Esophagus muscularis mucosa (tissue), 4 donors: ENCODE results near the gene NPLOC4. TPM values are rescaled to one million over a fixed set of nuclear protein-coding genes. Genes with fewer than 3 reads are reported as not detected.

ENCODE experiments used
- DNase-seq: peaks from one replicate; pipeline ENCODE4 v3.0.0-alpha.2; 2017; ENCODE audit errors: extremely low spot score
- H3K27ac ChIP-seq, 4 donors: fragments of 200-600 bp; sonication (generic); replicated peaks in 1 of 4; 1 replicate in 3 of 4; 2 replicates in 1 of 4; pipeline ENCODE4 v1.5.1; 2016 to 2019; ENCODE audit warnings: mild to moderate bottlenecking in 1 of 4
- H3K27me3 ChIP-seq, 4 donors: fragments of 200-600 bp; sonication (generic); one replicate each; pipeline versions ENCODE4 v1.5.1 to v1.6.0; 2016 to 2019
- H3K36me3 ChIP-seq, 4 donors: fragments of 200-600 bp; sonication (generic); one replicate each; pipeline ENCODE4 v1.5.1; 2016 to 2019
- H3K4me1 ChIP-seq, 4 donors: fragments of 200-600 bp; sonication (generic); one replicate each; pipeline ENCODE4 v1.5.1; 2016 to 2019
- H3K4me3 ChIP-seq, 4 donors: fragments of 200-600 bp; sonication (generic); 1 replicate in 2 of 4; 2 replicates in 2 of 4; pipeline ENCODE4 v1.5.1; 2016 to 2019; ENCODE audit warnings: mild to moderate bottlenecking in 4 of 4, moderate library complexity in 1 of 4
- H3K9me3 ChIP-seq, 4 donors: fragments of 200-600 bp; sonication (generic); 1 replicate in 3 of 4; 2 replicates in 1 of 4; pipeline ENCODE4 v1.5.1; 2016 to 2019
- EP300 ChIP-seq: sonication (generic); formaldehyde crosslinking; IDR thresholded peaks from one replicate; pipeline ENCODE4 v1.6.1; 2017; ENCODE audit warnings: antibody characterized with exemption
- POLR2A ChIP-seq: fragments of 450-650 bp; IDR thresholded peaks from one replicate; pipeline ENCODE4 v1.6.1; 2017; ENCODE audit warnings: antibody characterized with exemption, moderate library complexity, mild to moderate bottlenecking, low read depth
- POLR2AphosphoS5 ChIP-seq, 2 donors: sonication (generic); formaldehyde crosslinking; IDR thresholded peaks; one replicate each; pipeline ENCODE4 v1.6.1; 2017; ENCODE audit warnings: antibody characterized with exemption in 2 of 2
- WGBS: methylation state at CpG from one replicate; pipeline ENCODE4 v1.1.5; 2018; 5-methylcytosine and 5-hydroxymethylcytosine counted together
- intact Hi-C: fragments of 100-400 bp; cut with DNase I; formaldehyde crosslinking; loops from one replicate; pipeline ENCODE4 v1.15.1; 2023
- total RNA-seq, 4 donors: library from RNA; depleted of rRNA; stranded (reverse); fragments of >200 nt; gene quantifications; one replicate each; pipeline versions ENCODE4 v1.1.0 to v1.2.1, GENCODE V29; 2016
- TF ChIP-seq, protein P1 (sequence below), 3 experiments: fragments of 200-600 bp in 2 of 3; fragments of 450-650 bp in 1 of 3; sonication (generic) in 2 of 3; IDR thresholded peaks; one replicate each; pipeline ENCODE4 v1.5.1; 2017 to 2019; ENCODE audit warnings: antibody characterized with exemption in 3 of 3, mild to moderate bottlenecking in 2 of 3, moderate library complexity in 1 of 3

Gene NPLOC4
- total RNA-seq, 4 donors from 2014 or later, result 58.1 to 86.6 (median 65.7) TPM

DNA sequence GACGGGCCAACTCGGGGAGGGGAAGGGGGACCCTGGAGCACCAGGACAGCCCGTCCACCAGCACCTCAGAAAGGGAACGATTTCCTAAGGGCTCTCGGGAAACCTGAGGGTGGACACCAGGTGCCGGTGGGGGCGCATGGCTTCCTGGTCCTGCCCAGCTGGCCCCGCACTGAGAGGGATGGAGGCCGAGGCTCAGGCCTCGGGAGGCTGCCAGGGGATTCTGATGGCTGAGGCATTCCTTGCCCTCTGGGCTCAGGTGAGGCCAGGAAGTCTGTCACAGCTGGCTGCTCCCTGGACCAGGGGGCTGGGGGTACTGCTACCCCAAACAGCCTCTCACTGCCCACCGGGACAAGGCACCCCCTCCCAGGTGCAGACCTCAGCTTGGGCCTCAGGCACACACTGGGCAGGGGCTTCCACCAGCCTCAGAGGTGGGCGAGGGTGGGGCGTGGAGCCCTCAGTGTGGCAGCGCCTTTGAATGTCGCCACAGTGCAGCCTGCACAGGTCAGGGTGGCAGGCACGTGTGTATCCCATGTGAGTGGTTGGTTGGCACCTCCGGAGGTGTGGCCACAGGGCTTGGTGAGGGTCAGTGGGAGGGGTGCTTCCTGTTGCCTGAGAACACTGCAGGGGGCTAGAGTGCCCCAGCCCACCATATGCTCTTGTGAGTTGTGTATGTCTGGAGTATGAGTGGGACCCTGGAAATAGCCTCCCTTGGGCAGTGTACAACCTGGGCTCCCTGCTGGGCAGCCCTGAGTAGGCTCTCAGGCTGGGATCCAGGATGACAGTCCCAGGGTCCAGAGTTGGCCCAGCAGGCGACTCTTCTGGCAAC lies 112.7 kb downstream of the NPLOC4 start:
- Histone ChIP-seq H3K4me3 (no peak overlapping the region), H3K27ac (no peak overlapping the region), H3K9me3 (no peaks in the 10 kb centered on the region), H3K36me3 (no peaks in the 10 kb centered on the region), H3K27me3 (peaks cover 0 to 65% (median 48%) of the 10 kb centered on the region in 4 donors), H3K4me1 (peaks cover 16 to 43% (median 31%) of the 10 kb centered on the region in 4 donors)
- TF ChIP-seq EP300, result no peak
- TF ChIP-seq POLR2A, result no peak
- TF ChIP-seq, protein P1, sequence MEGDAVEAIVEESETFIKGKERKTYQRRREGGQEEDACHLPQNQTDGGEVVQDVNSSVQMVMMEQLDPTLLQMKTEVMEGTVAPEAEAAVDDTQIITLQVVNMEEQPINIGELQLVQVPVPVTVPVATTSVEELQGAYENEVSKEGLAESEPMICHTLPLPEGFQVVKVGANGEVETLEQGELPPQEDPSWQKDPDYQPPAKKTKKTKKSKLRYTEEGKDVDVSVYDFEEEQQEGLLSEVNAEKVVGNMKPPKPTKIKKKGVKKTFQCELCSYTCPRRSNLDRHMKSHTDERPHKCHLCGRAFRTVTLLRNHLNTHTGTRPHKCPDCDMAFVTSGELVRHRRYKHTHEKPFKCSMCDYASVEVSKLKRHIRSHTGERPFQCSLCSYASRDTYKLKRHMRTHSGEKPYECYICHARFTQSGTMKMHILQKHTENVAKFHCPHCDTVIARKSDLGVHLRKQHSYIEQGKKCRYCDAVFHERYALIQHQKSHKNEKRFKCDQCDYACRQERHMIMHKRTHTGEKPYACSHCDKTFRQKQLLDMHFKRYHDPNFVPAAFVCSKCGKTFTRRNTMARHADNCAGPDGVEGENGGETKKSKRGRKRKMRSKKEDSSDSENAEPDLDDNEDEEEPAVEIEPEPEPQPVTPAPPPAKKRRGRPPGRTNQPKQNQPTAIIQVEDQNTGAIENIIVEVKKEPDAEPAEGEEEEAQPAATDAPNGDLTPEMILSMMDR (IDR thresholded peaks at IDR 0.05), result no peak
- TF ChIP-seq POLR2AphosphoS5 (IDR thresholded peaks at IDR 0.05), result no peak
- DNase-seq, result no peak
- intact Hi-C loops, result no loop called here
- WGBS, result 68% methylated on average over 7 of the region's 18 CpGs

DNA sequence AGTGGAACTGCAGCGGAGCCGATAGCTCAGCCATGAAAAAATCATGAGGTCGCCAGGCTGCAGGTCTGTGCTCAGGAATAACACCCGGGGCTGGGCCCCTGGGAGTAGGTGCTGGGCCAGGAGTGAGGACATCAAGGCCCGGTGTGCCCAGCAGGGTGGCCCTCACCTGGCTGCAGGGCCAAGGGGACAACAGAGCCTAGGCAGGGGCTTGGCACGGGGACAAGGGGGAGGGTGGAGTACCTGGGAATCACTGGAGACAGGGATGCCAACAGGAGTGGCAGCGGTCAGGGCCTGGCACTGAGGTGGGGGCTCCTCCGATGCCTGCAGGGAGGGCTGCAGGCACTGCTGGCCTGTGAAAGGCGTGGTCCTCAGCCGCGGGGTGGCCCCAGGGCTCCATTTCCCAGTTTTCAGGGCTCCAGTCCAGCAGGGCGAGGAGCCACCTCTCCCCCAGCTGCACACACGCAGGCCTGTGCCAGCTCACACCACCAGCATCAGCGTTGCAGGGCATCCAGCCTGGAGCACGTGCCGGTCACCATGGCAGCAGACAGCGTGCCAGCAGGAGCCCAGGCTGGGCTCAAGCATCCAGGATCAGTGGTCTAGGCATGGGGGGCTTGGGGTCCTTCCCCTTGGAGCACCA lies 113.4 kb downstream of the NPLOC4 start:
- Histone ChIP-seq H3K36me3 (no peaks in the 10 kb centered on the region), H3K9me3 (no peaks in the 10 kb centered on the region), H3K27ac (no peak overlapping the region), H3K27me3 (peaks cover 0 to 58% (median 48%) of the 10 kb centered on the region in 4 donors), H3K4me1 (peaks cover 23 to 50% (median 38%) of the 10 kb centered on the region in 4 donors), H3K4me3 (no peak overlapping the region)
- no peak for DNase-seq
- WGBS, result 44% methylated on average over 8 of the region's 17 CpGs
- intact Hi-C loops, result no loop called here
- no peak for TF ChIP-seq EP300
- TF ChIP-seq POLR2AphosphoS5 (IDR thresholded peaks at IDR 0.05), result no peak
- TF ChIP-seq POLR2A, result no peak
- TF ChIP-seq, protein P1 (IDR thresholded peaks at IDR 0.05), result no peak

GRCh38 chr17:81522491-81523401 lies 114.2 kb downstream of the NPLOC4 start:
- H3K4me3 ChIP-seq, result no peak overlapping the region
- H3K27ac ChIP-seq, result no peak overlapping the region
- DNase-seq, result no peak
- H3K4me1 ChIP-seq, result peaks cover 31 to 51% (median 42%) of the 10 kb centered on the region in 4 donors
- WGBS, result 73% methylated on average over 17 of the region's 26 CpGs
- no peaks in the 10 kb centered on the region for H3K9me3 ChIP-seq
- no peak for TF ChIP-seq POLR2A
- TF ChIP-seq, protein P1 (IDR thresholded peaks at IDR 0.05), result no peak
- no peak for TF ChIP-seq EP300
- no peak for TF ChIP-seq POLR2AphosphoS5 (IDR thresholded peaks at IDR 0.05)
- no peaks in the 10 kb centered on the region for H3K36me3 ChIP-seq
- intact Hi-C loops, result no loop called here
- peaks cover 0 to 50% (median 41%) of the 10 kb centered on the region in 4 donors for H3K27me3 ChIP-seq

DNA sequence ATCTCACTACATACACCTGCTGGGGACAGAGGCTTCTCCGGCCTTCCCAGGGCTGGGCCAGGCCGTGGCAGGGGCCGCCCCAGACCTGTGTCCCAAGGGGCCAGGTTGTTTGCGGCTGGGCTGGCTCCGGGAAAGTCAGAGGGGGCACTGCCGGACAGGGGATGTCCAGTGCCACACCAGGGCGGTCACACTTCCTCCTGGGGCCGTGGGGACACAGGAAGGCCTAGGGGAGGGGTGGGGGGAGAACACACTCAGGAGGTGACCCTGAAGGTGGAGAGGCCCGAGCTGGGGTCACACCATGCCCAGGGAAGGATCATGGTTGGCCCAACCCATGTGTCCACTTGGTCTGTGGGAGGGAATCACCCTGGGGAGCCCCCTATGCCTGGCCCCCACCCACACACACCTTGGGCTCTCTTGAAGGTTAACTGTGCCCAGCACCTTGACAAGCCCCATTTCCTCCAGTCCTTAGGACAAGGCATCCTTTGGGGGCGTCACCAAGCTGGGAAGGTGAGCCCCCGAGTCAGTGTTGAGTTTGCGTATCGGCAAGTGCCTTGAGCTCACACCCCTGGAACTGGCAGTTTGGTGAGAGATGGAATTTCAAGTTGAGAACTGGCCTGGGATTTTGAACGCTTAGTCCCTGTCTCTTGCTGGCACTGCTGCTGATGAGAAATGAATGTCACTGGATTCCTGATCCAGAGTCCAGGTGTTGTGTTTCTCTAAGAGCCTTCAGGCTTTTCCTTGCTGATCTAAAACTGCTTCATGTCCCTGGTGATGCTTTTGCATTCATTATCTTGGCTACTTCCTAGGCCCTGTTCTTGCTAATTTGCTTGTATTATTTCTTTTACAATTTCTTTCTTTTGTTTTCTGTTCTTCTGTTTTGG lies 116.7 kb downstream of the NPLOC4 start:
- Histone ChIP-seq H3K36me3 (no peaks in the 10 kb centered on the region), H3K4me3 (no peak overlapping the region), H3K27me3 (peaks cover 0 to 25% (median 22%) of the 10 kb centered on the region in 4 donors), H3K27ac (peak overlapping the region in 1 of 4 donors; percentile 100), H3K9me3 (no peaks in the 10 kb centered on the region), H3K4me1 (peaks cover 54 to 69% (median 59%) of the 10 kb centered on the region in 4 donors)
- TF ChIP-seq POLR2AphosphoS5 (IDR thresholded peaks at IDR 0.05) (no peak), POLR2A (no peak), EP300 (no peak)
- TF ChIP-seq, protein P1 (IDR thresholded peaks at IDR 0.05), result no peak
- 65% methylated on average over 4 of the region's 14 CpGs for WGBS
- intact Hi-C loops, result no loop called here
- no peak for DNase-seq
